Parathyroid adenoma (tissue), 2 donors: ENCODE measurements around the gene CLSTN2.

Experiments
- H2AFZ ChIP-seq: fragments of 300-600 bp; sonication (generic); one replicate; pipeline ENCODE4 v1.7.0; 2017; ENCODE audit warnings: antibody characterized with exemption, mild to moderate bottlenecking
- H3K27ac ChIP-seq: fragments of 300-600 bp; sonication (generic); one replicate; pipeline ENCODE4 v1.7.0; 2017
- H3K27me3 ChIP-seq: fragments of 300-600 bp; sonication (generic); one replicate; pipeline ENCODE4 v1.7.0; 2017; ENCODE audit warnings: low read length; ENCODE audit not compliant: control insufficient read depth, insufficient read depth
- H3K36me3 ChIP-seq: fragments of 300-600 bp; sonication (generic); one replicate; pipeline ENCODE4 v1.7.0; 2017; ENCODE audit warnings: low read length; ENCODE audit not compliant: control insufficient read depth, insufficient read depth
- H3K4me1 ChIP-seq: fragments of 300-600 bp; sonication (generic); one replicate; pipeline ENCODE4 v1.7.0; 2017; ENCODE audit warnings: control low read depth
- H3K4me2 ChIP-seq: fragments of 300-600 bp; sonication (generic); one replicate; pipeline ENCODE4 v1.7.0; 2017; ENCODE audit warnings: low read length
- H3K4me3 ChIP-seq: fragments of 300-600 bp; sonication (generic); one replicate; pipeline ENCODE4 v1.7.0; 2017; ENCODE audit warnings: low read depth, low read length
- H3K79me2 ChIP-seq: fragments of 300-600 bp; sonication (generic); one replicate; pipeline ENCODE4 v1.7.0; 2017; ENCODE audit warnings: control low read depth
- H3K9ac ChIP-seq: fragments of 300-600 bp; sonication (generic); one replicate; pipeline ENCODE4 v1.7.0; 2017; ENCODE audit warnings: mild to moderate bottlenecking
- H3K9me3 ChIP-seq: fragments of 300-600 bp; sonication (generic); one replicate; pipeline ENCODE4 v1.7.0; 2017; ENCODE audit warnings: low read length; ENCODE audit not compliant: control insufficient read depth
- TF ChIP-seq, protein P1 (sequence below): fragments of 300-600 bp; sonication (generic); IDR thresholded peaks from one replicate; pipeline ENCODE4 v1.7.0; 2017; ENCODE audit warnings: antibody characterized with exemption, mild to moderate bottlenecking
- donor health status: primary hyperparathyroidism.

The CLSTN2 gene

DNA sequence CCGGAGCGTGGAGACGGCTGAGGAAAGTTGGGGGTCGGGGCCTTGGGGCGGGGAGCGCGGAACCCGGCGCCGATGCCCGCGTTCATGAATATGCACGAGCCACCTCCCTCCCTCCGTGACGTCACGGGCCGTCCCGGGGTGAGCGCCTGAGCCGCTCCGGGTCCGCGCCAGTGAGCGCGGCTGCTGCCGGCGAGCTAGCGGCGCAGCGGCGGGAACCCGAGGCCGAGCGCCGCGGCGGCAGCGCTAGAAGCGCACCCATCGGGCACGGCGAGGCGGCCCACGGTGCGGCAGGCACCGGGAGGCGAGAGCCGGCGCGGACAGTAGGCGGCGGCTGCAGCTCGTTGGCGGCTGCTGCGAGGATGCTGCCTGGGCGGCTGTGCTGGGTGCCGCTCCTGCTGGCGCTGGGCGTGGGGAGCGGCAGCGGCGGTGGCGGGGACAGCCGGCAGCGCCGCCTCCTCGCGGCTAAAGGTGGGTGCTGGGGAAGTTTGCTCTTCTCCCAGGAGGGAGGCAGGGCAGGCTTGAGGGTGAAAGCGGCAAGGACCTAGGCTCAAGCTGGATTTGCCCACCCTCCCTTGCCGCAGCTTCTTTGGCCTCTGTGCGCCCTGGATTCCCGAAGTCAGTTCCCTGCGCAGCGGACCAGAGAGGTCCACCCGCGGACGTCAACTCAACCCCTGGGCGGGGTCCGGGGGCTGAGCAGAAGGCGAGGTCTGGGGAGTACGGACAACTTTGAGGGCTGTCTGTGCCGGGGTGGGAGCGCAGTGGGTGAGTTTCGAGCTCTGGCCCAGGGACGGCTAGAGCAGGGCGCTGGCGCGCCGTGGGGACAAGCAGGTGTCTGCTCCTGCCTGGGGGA, at the start of gene CLSTN2:
Gene CLSTN2, plus strand, starts transcription at position 170 of the 850 bp plus-strand sequence.
- Histone ChIP-seq H3K27me3 (peaks cover 4% of the 10 kb centered on the region), H2AFZ (peak within 1 kb of the TSS; percentile 29), H3K4me3 (peak within 1 kb of the TSS; percentile 14), H3K27ac (no peak within 1 kb of the TSS), H3K9ac (no peak within 1 kb of the TSS), H3K4me1 (no peaks in the 10 kb centered on the region), H3K36me3 (no peaks in the 10 kb centered on the region), H3K79me2 (no peaks in the 10 kb centered on the region), H3K9me3 (no peaks in the 10 kb centered on the region), H3K4me2 (peak within 1 kb of the TSS; percentile 51)
- TF ChIP-seq, protein P1, sequence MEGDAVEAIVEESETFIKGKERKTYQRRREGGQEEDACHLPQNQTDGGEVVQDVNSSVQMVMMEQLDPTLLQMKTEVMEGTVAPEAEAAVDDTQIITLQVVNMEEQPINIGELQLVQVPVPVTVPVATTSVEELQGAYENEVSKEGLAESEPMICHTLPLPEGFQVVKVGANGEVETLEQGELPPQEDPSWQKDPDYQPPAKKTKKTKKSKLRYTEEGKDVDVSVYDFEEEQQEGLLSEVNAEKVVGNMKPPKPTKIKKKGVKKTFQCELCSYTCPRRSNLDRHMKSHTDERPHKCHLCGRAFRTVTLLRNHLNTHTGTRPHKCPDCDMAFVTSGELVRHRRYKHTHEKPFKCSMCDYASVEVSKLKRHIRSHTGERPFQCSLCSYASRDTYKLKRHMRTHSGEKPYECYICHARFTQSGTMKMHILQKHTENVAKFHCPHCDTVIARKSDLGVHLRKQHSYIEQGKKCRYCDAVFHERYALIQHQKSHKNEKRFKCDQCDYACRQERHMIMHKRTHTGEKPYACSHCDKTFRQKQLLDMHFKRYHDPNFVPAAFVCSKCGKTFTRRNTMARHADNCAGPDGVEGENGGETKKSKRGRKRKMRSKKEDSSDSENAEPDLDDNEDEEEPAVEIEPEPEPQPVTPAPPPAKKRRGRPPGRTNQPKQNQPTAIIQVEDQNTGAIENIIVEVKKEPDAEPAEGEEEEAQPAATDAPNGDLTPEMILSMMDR: no peak

DNA sequence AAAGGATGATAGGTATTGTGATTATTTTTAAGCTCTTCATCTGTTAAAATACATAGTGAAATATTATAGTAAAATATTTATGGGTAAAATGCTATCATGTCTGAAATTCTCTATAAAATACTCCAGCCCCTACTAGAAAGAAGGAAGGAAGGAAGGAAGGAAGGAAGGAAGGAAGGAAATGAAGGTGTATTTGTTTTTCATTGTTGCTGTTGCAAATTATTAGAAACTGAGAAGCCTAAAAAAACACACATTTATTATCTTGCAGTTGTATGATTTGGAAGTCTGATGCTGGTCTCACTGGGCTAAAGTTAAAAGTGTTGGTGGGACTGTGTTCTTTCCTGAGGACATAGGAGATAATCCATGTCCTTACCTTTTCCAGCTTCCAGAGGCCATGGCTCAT, 47.6 kb upstream of the CLSTN2 start:
- TF ChIP-seq, protein P1: no peak
- no peak overlapping the region for H3K4me3 ChIP-seq

DNA sequence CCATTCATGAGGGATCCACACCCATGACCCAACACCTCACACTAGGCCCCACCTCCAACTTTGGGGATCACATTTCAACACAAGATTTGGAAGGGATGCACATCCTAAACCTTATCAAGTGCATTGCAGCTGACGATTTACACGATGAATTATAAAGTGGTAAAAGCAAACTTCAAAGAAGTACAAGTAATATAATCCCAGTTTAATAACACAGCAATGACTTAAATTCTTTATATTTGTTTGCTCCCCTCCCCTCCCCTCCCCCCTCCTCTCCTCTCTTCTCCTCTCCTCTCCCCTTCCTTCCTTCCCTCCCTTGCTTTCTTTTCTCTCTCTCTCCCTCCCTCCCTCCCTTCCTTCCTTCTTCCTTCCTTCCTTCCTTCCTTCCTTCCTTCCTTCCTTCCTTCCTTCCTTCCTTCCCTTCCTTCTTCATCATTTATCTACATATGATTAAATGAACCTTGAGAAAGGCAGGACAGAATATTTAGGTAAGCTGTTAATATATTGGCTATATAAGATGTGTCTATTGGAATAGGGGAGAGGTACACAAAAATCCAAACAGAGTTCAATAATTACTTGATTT, 46.3 kb upstream of the CLSTN2 start:
- Histone ChIP-seq H3K79me2 (no peaks in the 10 kb centered on the region), H3K4me1 (no peaks in the 10 kb centered on the region), H3K27me3 (no peaks in the 10 kb centered on the region), H3K27ac (no peak overlapping the region), H3K4me3 (no peak overlapping the region), H3K4me2 (no peak overlapping the region), H3K9me3 (no peaks in the 10 kb centered on the region), H3K9ac (no peak overlapping the region), H3K36me3 (no peaks in the 10 kb centered on the region), H2AFZ (no peak overlapping the region)
- TF ChIP-seq, protein P1: no peak

More for the DNA sequence above, 47.6 kb upstream of the CLSTN2 start:
- Histone ChIP-seq H3K4me1 (no peaks in the 10 kb centered on the region), H3K36me3 (no peaks in the 10 kb centered on the region), H3K27ac (no peak overlapping the region), H3K9ac (no peak overlapping the region), H3K27me3 (no peaks in the 10 kb centered on the region), H3K9me3 (no peaks in the 10 kb centered on the region), H3K4me2 (no peak overlapping the region), H3K79me2 (no peaks in the 10 kb centered on the region), H2AFZ (no peak overlapping the region)

- Histone ChIP-seq H3K27ac (no peak overlapping the region), H3K4me2 (no peak overlapping the region)
Observed at GRCh38 chr3:139893267-139893962, 41.6 kb upstream of the CLSTN2 start.

More at GRCh38 chr3:139893267-139893962, 41.6 kb upstream of the CLSTN2 start:
- Histone ChIP-seq H3K4me1 (no peaks in the 10 kb centered on the region), H3K9me3 (no peaks in the 10 kb centered on the region), H3K79me2 (no peaks in the 10 kb centered on the region), H3K36me3 (no peaks in the 10 kb centered on the region), H3K27me3 (no peaks in the 10 kb centered on the region), H3K9ac (no peak overlapping the region), H3K4me3 (no peak overlapping the region), H2AFZ (no peak overlapping the region)
- TF ChIP-seq, protein P1: no peak
